Liver (tissue), 3 donors: ENCODE data around the gene GNG13.

Experiments used
- GABPA ChIP-seq, 2 donors: IDR thresholded peaks in 1 of 2; conservative IDR thresholded peaks in 1 of 2; 2 replicates each; pipeline ENCODE4 v1.6.1; 2016; ENCODE audit warnings: antibody characterized with exemption in 2 of 2, mild to moderate bottlenecking in 1 of 2, moderate library complexity in 1 of 2
- JUND ChIP-seq, 2 donors: IDR thresholded peaks; 2 replicates each; pipeline ENCODE4 v1.6.1; 2016; ENCODE audit warnings: antibody characterized with exemption in 2 of 2
- MAX ChIP-seq: IDR thresholded peaks from 2 replicates; pipeline ENCODE4 v1.6.1; 2016; ENCODE audit warnings: antibody characterized with exemption
- RAD21 ChIP-seq, 2 donors: IDR thresholded peaks; 2 replicates each; pipeline ENCODE4 v1.6.1; 2016; ENCODE audit warnings: antibody characterized with exemption in 2 of 2, mild to moderate bottlenecking in 2 of 2
- RXRA ChIP-seq, 2 donors: IDR thresholded peaks; 2 replicates each; pipeline ENCODE4 v1.6.1; 2017 to 2018; ENCODE audit warnings: antibody characterized with exemption in 2 of 2, mild to moderate bottlenecking in 1 of 2
- SP1 ChIP-seq: IDR thresholded peaks from 2 replicates; pipeline ENCODE4 v1.6.1; 2018; ENCODE audit warnings: antibody characterized with exemption, mild to moderate bottlenecking
- TAF1 ChIP-seq: conservative IDR thresholded peaks from 2 replicates; pipeline ENCODE4 v1.6.1; 2016; ENCODE audit warnings: antibody characterized with exemption, mild to moderate bottlenecking
- YY1 ChIP-seq: IDR thresholded peaks from 2 replicates; pipeline ENCODE4 v1.6.1; 2016; ENCODE audit warnings: antibody characterized with exemption, mild to moderate bottlenecking
- ZBTB33 ChIP-seq: IDR thresholded peaks from 2 replicates; pipeline ENCODE4 v1.6.1; 2016; ENCODE audit warnings: antibody characterized with exemption
- TF ChIP-seq, protein P1 (sequence below): IDR thresholded peaks from 2 replicates; pipeline ENCODE4 v1.6.1; 2016; ENCODE audit warnings: antibody characterized with exemption, mild to moderate bottlenecking
- TF ChIP-seq, protein P2 (sequence below): fragments of 150-350 bp; IDR thresholded peaks from 2 replicates; pipeline ENCODE4 v1.5.1; 2017; ENCODE audit warnings: improper control_type of control experiment, low read depth, low read length; ENCODE audit not compliant: missing input control
- TF ChIP-seq, protein P3 (sequence below): IDR thresholded peaks from 2 replicates; pipeline ENCODE4 v1.6.1; 2016; ENCODE audit warnings: antibody characterized with exemption
- donor health status: healthy.
- donor health status: healthy.

- no peak for TF ChIP-seq GABPA (IDR thresholded peaks at IDR 0.05 in 1 of 2, conservative IDR thresholded peaks at IDR 0.05 in 1 of 2)
- TF ChIP-seq, protein P1, sequence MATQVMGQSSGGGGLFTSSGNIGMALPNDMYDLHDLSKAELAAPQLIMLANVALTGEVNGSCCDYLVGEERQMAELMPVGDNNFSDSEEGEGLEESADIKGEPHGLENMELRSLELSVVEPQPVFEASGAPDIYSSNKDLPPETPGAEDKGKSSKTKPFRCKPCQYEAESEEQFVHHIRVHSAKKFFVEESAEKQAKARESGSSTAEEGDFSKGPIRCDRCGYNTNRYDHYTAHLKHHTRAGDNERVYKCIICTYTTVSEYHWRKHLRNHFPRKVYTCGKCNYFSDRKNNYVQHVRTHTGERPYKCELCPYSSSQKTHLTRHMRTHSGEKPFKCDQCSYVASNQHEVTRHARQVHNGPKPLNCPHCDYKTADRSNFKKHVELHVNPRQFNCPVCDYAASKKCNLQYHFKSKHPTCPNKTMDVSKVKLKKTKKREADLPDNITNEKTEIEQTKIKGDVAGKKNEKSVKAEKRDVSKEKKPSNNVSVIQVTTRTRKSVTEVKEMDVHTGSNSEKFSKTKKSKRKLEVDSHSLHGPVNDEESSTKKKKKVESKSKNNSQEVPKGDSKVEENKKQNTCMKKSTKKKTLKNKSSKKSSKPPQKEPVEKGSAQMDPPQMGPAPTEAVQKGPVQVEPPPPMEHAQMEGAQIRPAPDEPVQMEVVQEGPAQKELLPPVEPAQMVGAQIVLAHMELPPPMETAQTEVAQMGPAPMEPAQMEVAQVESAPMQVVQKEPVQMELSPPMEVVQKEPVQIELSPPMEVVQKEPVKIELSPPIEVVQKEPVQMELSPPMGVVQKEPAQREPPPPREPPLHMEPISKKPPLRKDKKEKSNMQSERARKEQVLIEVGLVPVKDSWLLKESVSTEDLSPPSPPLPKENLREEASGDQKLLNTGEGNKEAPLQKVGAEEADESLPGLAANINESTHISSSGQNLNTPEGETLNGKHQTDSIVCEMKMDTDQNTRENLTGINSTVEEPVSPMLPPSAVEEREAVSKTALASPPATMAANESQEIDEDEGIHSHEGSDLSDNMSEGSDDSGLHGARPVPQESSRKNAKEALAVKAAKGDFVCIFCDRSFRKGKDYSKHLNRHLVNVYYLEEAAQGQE: no peak
- TF ChIP-seq, protein P2, sequence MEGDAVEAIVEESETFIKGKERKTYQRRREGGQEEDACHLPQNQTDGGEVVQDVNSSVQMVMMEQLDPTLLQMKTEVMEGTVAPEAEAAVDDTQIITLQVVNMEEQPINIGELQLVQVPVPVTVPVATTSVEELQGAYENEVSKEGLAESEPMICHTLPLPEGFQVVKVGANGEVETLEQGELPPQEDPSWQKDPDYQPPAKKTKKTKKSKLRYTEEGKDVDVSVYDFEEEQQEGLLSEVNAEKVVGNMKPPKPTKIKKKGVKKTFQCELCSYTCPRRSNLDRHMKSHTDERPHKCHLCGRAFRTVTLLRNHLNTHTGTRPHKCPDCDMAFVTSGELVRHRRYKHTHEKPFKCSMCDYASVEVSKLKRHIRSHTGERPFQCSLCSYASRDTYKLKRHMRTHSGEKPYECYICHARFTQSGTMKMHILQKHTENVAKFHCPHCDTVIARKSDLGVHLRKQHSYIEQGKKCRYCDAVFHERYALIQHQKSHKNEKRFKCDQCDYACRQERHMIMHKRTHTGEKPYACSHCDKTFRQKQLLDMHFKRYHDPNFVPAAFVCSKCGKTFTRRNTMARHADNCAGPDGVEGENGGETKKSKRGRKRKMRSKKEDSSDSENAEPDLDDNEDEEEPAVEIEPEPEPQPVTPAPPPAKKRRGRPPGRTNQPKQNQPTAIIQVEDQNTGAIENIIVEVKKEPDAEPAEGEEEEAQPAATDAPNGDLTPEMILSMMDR: no peak
- no peak for TF ChIP-seq SP1
- TF ChIP-seq YY1: no peak
- TF ChIP-seq, protein P3, sequence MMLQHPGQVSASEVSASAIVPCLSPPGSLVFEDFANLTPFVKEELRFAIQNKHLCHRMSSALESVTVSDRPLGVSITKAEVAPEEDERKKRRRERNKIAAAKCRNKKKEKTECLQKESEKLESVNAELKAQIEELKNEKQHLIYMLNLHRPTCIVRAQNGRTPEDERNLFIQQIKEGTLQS: no peak
- no peak for TF ChIP-seq RAD21 (IDR thresholded peaks at IDR 0.05)
- TF ChIP-seq ZBTB33: no peak
- no peak for TF ChIP-seq MAX
- no peak for TF ChIP-seq TAF1
- no peak for TF ChIP-seq JUND (IDR thresholded peaks at IDR 0.05)
- TF ChIP-seq RXRA (IDR thresholded peaks at IDR 0.05): no peak
Observed at GRCh38 chr16:824194-824593, 23.7 kb upstream of the GNG13 start.
